OCI-M2 (cell line): Measurements from ENCODE around the gene LIPM.
"Not testable (repeated sequence)": the region's sequence is repeated elsewhere in the genome, so short reads cannot be mapped to it uniquely, and the experiment has no call there.

ENCODE experiments used
- DNase-seq: peaks from one replicate; lab custom pipeline; 2025; ENCODE audit not compliant: unreplicated experiment; lab: John Stamatoyannopoulos, UW

The LIPM gene

GRCh38 chr10:88837632-88838031 lies 35.1 kb downstream of the LIPM start:
- not testable (repeated sequence) for DNase-seq

GRCh38 chr10:88838766-88839350 lies 36.3 kb downstream of the LIPM start:
- no peak for DNase-seq

- DNase-seq, result no peak
These were observed 37.6 kb downstream of the LIPM start for GRCh38 chr10:88840104-88840503.

GRCh38 chr10:88840881-88841280 lies 38.4 kb downstream of the LIPM start:
- no peak for DNase-seq

- no peak for DNase-seq
These were observed 39.0 kb downstream of the LIPM start for GRCh38 chr10:88841316-88842111.

- no peak for DNase-seq
These were observed 40.6 kb downstream of the LIPM start for GRCh38 chr10:88843171-88843570.

GRCh38 chr10:88848499-88848898 lies 46.0 kb downstream of the LIPM start:
- DNase-seq, result no peak

- no peak for DNase-seq
These were observed 46.7 kb downstream of the LIPM start for GRCh38 chr10:88849234-88849633.

- no peak for DNase-seq
These were observed 48.2 kb downstream of the LIPM start for GRCh38 chr10:88850712-88851111.

- DNase-seq, result no peak
These were observed 49.2 kb downstream of the LIPM start, which contains the start of gene ANKRD22 for GRCh38 chr10:88851706-88852105. TSS of gene ANKRD22 (minus strand) at chr10:88851844. CDS start at chr10:88851607, 237 bp downstream.

- DNase-seq, result no peak
These were observed 49.8 kb downstream of the LIPM start for GRCh38 chr10:88852327-88852726.

- DNase-seq, result no peak
These were observed 50.8 kb downstream of the LIPM start for GRCh38 chr10:88853155-88853881.

- DNase-seq, result no peak
These were observed 52.2 kb downstream of the LIPM start for GRCh38 chr10:88854684-88855083.

GRCh38 chr10:88857831-88858230 lies 55.3 kb downstream of the LIPM start:
- DNase-seq, result no peak

GRCh38 chr10:88858491-88858890 lies 56.0 kb downstream of the LIPM start:
- DNase-seq, result no peak

- DNase-seq, result no peak
These were observed 58.5 kb downstream of the LIPM start for GRCh38 chr10:88861036-88861435.

- DNase-seq, result no peak
These were observed 62.8 kb downstream of the LIPM start for GRCh38 chr10:88865281-88865876.

- no peak for DNase-seq
These were observed 63.9 kb downstream of the LIPM start for GRCh38 chr10:88866454-88866853.

GRCh38 chr10:88870089-88870488 lies 67.6 kb downstream of the LIPM start:
- DNase-seq, result no peak
